Activated B cell treated with CpG ODN at 0.5 μM for 24 hours (primary cell): Measurements from ENCODE around the gene AUNIP. TPM values are rescaled to one million over a fixed set of nuclear protein-coding genes. Genes with fewer than 3 reads are reported as not detected.
"Not testable (repeated sequence)": the region's sequence is repeated elsewhere in the genome, so short reads cannot be mapped to it uniquely, and the experiment has no call there.

Source experiments
- ATAC-seq: fragments of 200-7000 bp; cut with Tn5 transposase; one replicate; pipeline ENCODE4 v1.10.0; 2021; ENCODE audit warnings: low read depth, mild to moderate bottlenecking, moderate library complexity
- CTCF ChIA-PET: fragments of 350-600 bp; sonication (Branson Sonifier 250); formaldehyde crosslinking; loops from one replicate; lab custom pipeline; 2021; ENCODE audit warnings: antibody characterized with exemption; lab: Charles Lee
- POLR2A ChIA-PET: fragments of 350-600 bp; sonication (Branson Sonifier 250); formaldehyde crosslinking; loops from one replicate; lab custom pipeline; 2021; ENCODE audit warnings: antibody characterized with exemption; lab: Charles Lee
- DNase-seq: peaks from one replicate; pipeline ENCODE4 v3.0.0; 2022
- H3K27ac Mint-ChIP-seq: one replicate; pipeline ENCODE4 v1.8.0; 2020; ENCODE audit warnings: mixed read lengths
- H3K27me3 Mint-ChIP-seq: one replicate; pipeline ENCODE4 v1.8.0; 2021; ENCODE audit warnings: mixed read lengths
- H3K36me3 Mint-ChIP-seq: one replicate; pipeline ENCODE4 v1.8.0; 2021; ENCODE audit warnings: low read depth, mixed read lengths
- H3K4me1 Mint-ChIP-seq: one replicate; pipeline ENCODE4 v1.8.0; 2021; ENCODE audit warnings: mixed read lengths
- H3K4me3 Mint-ChIP-seq: one replicate; pipeline ENCODE4 v1.8.0; 2020; ENCODE audit warnings: mild to moderate bottlenecking, mixed read lengths
- H3K9me3 Mint-ChIP-seq: one replicate; pipeline ENCODE4 v1.8.0; 2020; ENCODE audit warnings: mixed read lengths
- intact Hi-C: fragments of 100-400 bp; cut with micrococcal nuclease; formaldehyde crosslinking; loops from one replicate; pipeline ENCODE4 v1.15.1; 2024
- total RNA-seq: library from RNA; stranded (reverse); gene quantifications from 2 replicates; pipeline ENCODE4 v1.2.3, GENCODE V29; 2022
- TF ChIP-seq, protein P1 (sequence below): fragments of 200-600 bp; IDR thresholded peaks from one replicate; pipeline ENCODE4 v1.8.0; 2022; ENCODE audit warnings: antibody characterized with exemption, mild to moderate bottlenecking

The AUNIP gene
- total RNA-seq, 1 donor from 2014 or later: 0.42 TPM

DNA sequence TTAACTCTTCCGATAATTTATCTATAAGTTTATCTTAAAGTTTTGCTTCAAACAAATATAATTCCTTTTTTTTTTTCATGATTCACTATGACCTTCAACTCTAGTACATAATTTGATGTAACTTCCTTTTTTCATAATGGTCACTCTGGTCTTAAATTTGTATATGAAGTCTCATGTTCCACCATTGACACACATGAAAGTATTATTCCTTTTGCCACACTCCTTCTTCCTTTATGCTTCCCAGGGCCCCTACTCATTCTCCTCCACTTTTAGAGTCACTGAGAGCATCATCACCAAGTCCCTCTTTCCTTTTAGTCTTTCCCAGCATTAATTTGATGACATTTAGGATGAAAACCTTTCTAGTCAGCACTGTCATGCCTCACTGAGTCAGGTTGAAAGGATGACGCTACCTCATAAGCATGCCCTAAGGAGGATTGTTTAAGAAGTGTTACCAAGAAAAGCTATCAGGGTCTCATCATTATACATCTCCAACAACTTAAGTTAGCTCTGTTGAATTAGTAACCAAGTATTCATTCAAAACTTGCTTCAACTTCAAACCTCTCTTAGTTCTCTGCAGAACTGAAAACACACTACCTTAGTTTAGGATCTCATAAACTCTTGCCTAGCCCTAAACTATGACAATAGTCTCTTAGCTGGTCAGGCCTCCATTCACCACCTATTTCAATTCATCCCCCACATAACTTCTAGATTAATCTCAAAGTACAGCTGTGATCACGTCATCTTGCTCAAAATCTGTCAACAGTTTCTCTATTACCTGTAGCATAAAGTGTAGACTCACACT, 14.5 kb downstream of the AUNIP start:
- intact Hi-C loops: no loop called here
- Mint-ChIP-seq H3K36me3 (no peaks in the 10 kb centered on the region), H3K4me3 (no peak overlapping the region), H3K4me1 (peaks cover 5% of the 10 kb centered on the region), H3K27me3 (no peaks in the 10 kb centered on the region), H3K27ac (peak overlapping the region; percentile 19), H3K9me3 (peaks cover 3% of the 10 kb centered on the region)
- POLR2A ChIA-PET: interaction anchor here (0.6 kb wide), 2 partner anchors 7 to 25 kb away, joined by 3 to 4 read pairs; no protein-coding TSS in a partner anchor
- CTCF ChIA-PET: no interaction called here
- DNase-seq: no peak
- TF ChIP-seq, protein P1, sequence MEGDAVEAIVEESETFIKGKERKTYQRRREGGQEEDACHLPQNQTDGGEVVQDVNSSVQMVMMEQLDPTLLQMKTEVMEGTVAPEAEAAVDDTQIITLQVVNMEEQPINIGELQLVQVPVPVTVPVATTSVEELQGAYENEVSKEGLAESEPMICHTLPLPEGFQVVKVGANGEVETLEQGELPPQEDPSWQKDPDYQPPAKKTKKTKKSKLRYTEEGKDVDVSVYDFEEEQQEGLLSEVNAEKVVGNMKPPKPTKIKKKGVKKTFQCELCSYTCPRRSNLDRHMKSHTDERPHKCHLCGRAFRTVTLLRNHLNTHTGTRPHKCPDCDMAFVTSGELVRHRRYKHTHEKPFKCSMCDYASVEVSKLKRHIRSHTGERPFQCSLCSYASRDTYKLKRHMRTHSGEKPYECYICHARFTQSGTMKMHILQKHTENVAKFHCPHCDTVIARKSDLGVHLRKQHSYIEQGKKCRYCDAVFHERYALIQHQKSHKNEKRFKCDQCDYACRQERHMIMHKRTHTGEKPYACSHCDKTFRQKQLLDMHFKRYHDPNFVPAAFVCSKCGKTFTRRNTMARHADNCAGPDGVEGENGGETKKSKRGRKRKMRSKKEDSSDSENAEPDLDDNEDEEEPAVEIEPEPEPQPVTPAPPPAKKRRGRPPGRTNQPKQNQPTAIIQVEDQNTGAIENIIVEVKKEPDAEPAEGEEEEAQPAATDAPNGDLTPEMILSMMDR: no peak
- ATAC-seq: no peak

DNA sequence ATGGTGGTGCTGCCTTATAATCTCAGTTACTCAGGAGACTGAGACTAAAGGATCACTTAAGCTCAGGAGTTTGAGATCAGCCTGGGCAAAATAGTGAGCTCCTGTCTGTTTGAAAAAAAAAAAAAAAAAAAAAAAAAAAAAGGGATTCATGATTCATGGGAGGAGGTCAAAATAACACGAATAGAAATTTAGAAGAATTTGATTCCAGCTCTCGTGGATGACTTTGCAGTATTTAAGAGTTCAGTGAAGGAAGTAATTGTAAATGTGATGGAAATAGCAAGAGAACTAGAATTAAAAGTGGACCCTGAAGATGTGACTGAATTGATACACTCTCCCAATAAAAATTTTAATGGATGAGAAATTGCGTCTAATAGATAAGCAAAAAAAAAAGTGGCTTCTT, 15.8 kb downstream of the AUNIP start:
- no peak for DNase-seq
- Mint-ChIP-seq H3K4me1 (peaks cover 5% of the 10 kb centered on the region), H3K36me3 (no peaks in the 10 kb centered on the region), H3K9me3 (peaks cover 3% of the 10 kb centered on the region), H3K27ac (no peak overlapping the region), H3K4me3 (no peak overlapping the region), H3K27me3 (no peaks in the 10 kb centered on the region)
- TF ChIP-seq, protein P1: no peak
- CTCF ChIA-PET: no interaction called here
- no peak for ATAC-seq
- intact Hi-C loops: no loop called here
- POLR2A ChIA-PET: interaction anchor here (1.4 kb wide), 1 partner anchor 23 kb away, joined by 3 read pairs; no protein-coding TSS in a partner anchor

DNA sequence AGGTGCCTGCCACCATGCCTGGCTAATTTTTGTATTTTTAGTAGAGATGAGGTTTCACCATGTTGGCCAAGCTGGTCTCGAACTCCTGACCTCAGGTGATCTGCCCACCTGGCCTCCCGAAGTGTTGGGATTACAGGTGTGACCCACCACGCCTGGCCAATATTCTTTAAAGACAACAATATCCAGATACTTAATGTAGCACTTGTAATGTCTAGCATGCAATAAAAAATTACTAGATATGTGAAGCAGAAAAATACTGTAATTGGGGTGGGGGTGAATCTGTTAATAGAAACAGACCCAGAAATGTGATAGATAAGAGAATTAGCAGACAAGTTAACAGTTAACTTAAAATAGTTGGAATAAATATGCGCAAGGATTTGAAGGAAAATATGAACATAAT, 19.4 kb downstream of the AUNIP start:
- H3K36me3 Mint-ChIP-seq, ATAC-seq, DNase-seq, H3K27ac Mint-ChIP-seq, H3K4me3 Mint-ChIP-seq, H3K9me3 Mint-ChIP-seq, intact Hi-C loops, H3K4me1 Mint-ChIP-seq, H3K27me3 Mint-ChIP-seq, POLR2A ChIA-PET, CTCF ChIA-PET: not testable (repeated sequence)

DNA sequence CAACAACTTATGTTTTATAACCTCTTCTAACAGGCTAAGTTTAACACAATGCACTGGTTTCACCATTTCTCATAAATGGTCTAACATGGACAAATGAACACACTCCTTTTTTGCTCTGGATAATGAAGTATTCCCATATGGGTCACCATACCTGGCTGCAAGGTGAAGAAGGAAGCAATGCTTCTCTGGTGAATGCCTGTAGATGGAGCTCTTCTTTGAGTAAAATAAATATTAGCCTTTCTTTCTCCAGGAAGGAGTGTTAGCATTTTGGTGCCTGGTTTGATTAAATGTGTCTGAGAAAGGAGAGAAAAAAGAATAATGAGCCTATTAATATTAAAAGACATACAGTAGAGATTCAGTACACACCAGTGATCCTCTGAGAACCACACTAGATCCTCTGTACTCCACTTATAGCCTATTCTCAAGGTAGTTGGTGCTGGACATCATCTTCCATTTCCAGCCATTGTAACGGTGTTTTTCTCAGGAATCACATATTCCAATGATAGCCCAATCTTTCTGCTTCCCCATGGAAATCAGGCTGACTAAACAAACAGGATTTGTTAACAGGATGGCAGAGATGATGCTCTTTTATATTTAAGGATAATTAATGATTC, 21.9 kb downstream of the AUNIP start:
- TF ChIP-seq, protein P1: no peak
- Mint-ChIP-seq H3K27me3 (no peaks in the 10 kb centered on the region), H3K9me3 (peaks cover 3% of the 10 kb centered on the region), H3K4me1 (no peaks in the 10 kb centered on the region), H3K36me3 (peaks cover 30% of the 10 kb centered on the region), H3K27ac (no peak overlapping the region), H3K4me3 (no peak overlapping the region)
- POLR2A ChIA-PET: no interaction called here
- no peak for DNase-seq
- CTCF ChIA-PET: interaction anchor here (0.9 kb wide), 1 partner anchor 58 kb away, joined by 3 read pairs; no protein-coding TSS in a partner anchor
- intact Hi-C loops: loop anchor here (1.0 kb wide), 1 partner anchor 161 kb away; the partner anchor contains the start of gene PAFAH2
- no peak for ATAC-seq

DNA sequence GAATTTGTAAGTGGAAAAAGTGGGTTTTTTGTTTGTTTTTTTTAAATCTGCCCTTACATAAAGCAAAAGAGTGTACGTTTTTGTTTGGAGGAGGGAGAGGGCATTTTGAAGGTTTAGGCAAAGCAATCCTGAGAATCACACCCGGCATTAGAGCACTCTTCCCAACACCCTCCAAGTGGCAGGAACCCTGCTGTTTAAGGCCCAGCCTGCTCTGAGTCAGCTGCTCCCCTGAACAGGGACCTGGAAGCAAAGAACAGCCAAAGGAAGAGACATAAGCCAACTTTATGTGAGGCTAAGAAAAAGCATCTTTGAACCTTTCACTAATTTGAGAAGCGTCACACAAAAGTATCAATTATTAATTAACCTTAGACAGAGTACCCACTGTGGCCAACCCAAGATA, 22.6 kb downstream of the AUNIP start:
- POLR2A ChIA-PET: no interaction called here
- H3K27ac Mint-ChIP-seq: peak overlapping the region; percentile 21
- DNase-seq: no peak

More for the DNA sequence above, 22.6 kb downstream of the AUNIP start:
- CTCF ChIA-PET: interaction anchor here (0.9 kb wide), 1 partner anchor 59 kb away, joined by 3 read pairs; no protein-coding TSS in a partner anchor
- intact Hi-C loops: loop anchor here (1.0 kb wide), 1 partner anchor 162 kb away; the partner anchor contains the start of gene PAFAH2
- ATAC-seq: no peak
- H3K9me3 Mint-ChIP-seq: peaks cover 3% of the 10 kb centered on the region
- H3K4me1 Mint-ChIP-seq: no peaks in the 10 kb centered on the region
- peaks cover 36% of the 10 kb centered on the region for H3K36me3 Mint-ChIP-seq
- H3K4me3 Mint-ChIP-seq: no peak overlapping the region
- TF ChIP-seq, protein P1: no peak
- H3K27me3 Mint-ChIP-seq: no peaks in the 10 kb centered on the region
